IPS-18a (cell line): Measurements from ENCODE around the gene AUTS2.

ENCODE experiments used
- H3K27ac ChIP-seq: one replicate; pipeline ENCODE4 v1.5.1; 2013; ENCODE audit warnings: low read length
- H3K27me3 ChIP-seq: one replicate; pipeline ENCODE4 v1.6.1; 2013; ENCODE audit warnings: mild to moderate bottlenecking, low read length; ENCODE audit not compliant: control insufficient read depth, insufficient read depth
- H3K36me3 ChIP-seq: one replicate; pipeline ENCODE4 v1.6.1; 2013; ENCODE audit warnings: low read depth, low read length; ENCODE audit not compliant: control insufficient read depth
- H3K4me1 ChIP-seq: one replicate; pipeline ENCODE4 v1.6.1; 2013; ENCODE audit warnings: low read depth, low read length; ENCODE audit not compliant: control insufficient read depth
- H3K4me3 ChIP-seq: one replicate; pipeline ENCODE4 v1.5.1; 2013; ENCODE audit warnings: low read length
- H3K9ac ChIP-seq: one replicate; pipeline ENCODE4 v1.6.1; 2013; ENCODE audit warnings: mild to moderate bottlenecking, low read length, moderate library complexity
- H3K9me3 ChIP-seq: one replicate; pipeline ENCODE4 v1.6.1; 2013; ENCODE audit warnings: low read depth, low read length; ENCODE audit not compliant: control insufficient read depth

AUTS2 gene

DNA sequence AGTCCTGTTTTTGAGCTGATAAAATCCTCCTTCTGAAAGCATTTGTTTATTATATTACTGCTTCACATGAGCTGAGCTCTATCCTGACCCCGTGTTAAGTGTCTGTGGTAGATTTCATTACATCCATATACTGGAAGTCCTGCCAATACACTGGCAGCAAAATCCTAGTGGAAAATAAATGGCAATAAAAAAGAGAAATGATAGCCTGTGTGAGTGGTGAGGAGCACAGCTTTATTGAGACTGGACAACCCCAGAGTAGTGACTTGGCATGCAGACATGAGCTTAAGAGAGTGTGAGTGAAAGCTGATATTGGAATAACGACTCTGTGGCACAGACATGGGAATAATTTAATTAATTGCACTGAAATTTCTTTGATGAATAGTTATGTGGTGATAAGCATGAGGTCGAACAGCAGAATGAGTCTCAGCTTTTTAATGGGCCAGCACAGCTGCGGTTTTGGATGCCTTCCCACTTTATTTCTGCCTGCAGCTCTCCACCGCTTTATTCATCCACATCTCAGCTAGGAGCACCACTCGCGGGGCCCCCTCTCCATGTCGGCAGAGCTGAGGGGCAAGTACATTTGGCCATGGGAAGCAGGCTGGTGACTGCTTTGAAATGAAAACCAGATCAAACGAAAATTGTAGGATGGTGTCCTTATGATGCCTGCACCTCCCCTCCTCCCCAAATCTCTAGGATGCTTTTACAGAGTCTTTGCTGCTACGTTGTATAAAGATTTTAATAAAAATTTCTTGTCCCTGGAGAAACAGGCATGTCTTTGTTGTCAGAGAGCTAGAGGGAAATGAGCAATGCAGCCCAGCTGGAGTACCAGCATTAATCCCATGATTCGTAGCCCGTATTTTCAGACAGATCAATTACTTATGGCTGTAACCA lies 494.3 kb downstream of the AUTS2 start:
- Histone ChIP-seq H3K36me3 (no peaks in the 10 kb centered on the region), H3K4me1 (peaks cover 14% of the 10 kb centered on the region), H3K27ac (no peak overlapping the region), H3K9ac (no peak overlapping the region), H3K9me3 (no peaks in the 10 kb centered on the region), H3K4me3 (no peak overlapping the region), H3K27me3 (no peaks in the 10 kb centered on the region)

DNA sequence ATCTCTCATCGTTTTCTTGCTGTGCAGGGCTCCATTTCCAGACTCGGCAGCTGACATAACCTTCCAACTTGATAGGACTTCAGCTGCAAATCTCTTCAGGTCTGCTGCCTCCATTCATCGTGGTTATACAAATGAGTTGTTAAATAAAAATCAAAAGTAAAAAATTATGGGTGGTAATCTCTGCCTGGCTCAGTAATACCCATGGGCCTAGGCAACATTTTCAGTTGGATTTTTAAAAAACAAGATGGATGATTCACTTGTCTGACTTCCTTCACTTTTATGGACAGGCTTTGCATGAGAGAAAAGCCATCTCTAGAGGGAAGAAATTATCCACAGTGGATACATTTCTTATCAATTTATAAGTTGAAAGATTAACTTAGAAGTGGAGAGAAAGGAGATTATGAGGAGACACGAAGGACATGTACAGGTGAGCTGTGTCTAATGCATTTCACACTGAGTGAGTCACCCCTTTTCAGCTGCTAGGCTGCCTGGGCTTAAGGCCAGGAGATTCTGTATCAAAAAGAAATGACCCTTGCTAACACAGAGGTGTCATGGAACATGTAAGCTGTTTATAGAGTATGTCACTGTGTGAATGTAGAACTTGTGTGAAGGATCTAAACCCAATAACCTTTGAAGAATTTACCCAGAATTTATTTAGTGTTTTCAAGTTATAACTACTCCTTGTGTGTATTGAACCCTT lies 495.1 kb downstream of the AUTS2 start:
- Histone ChIP-seq H3K36me3 (no peaks in the 10 kb centered on the region), H3K27me3 (no peaks in the 10 kb centered on the region), H3K9ac (no peak overlapping the region), H3K4me1 (peaks cover 14% of the 10 kb centered on the region), H3K27ac (no peak overlapping the region), H3K4me3 (no peak overlapping the region), H3K9me3 (no peaks in the 10 kb centered on the region)

DNA sequence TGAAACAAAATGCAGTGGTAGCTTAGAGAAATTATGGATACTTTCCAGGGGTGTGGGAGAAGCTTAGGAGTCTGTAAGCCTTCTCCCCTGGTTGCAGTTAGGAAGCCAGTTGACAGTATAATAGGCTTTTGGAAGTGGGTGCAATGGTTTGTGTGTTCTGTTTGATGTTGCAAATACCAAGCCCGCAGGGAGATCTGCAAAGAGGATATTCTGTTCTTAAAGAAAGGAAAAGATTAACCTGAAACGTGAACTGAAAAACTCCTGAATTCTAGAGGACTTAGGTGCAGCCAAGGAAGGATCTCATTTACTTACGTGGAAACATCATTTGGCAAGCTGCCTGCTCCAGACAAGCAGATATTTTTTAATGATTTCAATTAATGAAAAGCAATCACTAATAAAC lies 496.6 kb downstream of the AUTS2 start:
- no peak overlapping the region for H3K27ac ChIP-seq
- no peaks in the 10 kb centered on the region for H3K27me3 ChIP-seq
- H3K9ac ChIP-seq = no peak overlapping the region
- H3K4me1 ChIP-seq = peaks cover 14% of the 10 kb centered on the region
- no peak overlapping the region for H3K4me3 ChIP-seq
- H3K9me3 ChIP-seq = no peaks in the 10 kb centered on the region
- no peaks in the 10 kb centered on the region for H3K36me3 ChIP-seq

DNA sequence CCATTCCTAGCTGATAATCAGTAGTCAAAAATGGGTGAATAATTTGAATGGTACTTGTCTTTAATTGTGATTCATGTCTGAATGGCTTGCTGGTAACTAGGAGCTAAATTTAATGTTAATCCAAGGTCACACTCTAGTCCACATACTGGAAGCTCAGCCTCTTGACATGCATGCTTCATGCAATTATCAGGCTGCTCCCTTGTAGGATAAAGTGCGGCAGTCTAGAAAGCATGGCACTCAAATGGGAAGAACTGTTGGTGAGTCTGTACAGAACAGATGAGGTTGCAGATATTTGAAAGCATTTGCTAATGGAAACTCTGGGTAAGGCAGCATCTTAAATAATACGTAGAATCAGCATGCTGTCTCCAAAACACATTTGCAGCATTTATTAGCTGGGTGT lies 499.4 kb downstream of the AUTS2 start:
- H3K4me1 ChIP-seq = peaks cover 14% of the 10 kb centered on the region

DNA sequence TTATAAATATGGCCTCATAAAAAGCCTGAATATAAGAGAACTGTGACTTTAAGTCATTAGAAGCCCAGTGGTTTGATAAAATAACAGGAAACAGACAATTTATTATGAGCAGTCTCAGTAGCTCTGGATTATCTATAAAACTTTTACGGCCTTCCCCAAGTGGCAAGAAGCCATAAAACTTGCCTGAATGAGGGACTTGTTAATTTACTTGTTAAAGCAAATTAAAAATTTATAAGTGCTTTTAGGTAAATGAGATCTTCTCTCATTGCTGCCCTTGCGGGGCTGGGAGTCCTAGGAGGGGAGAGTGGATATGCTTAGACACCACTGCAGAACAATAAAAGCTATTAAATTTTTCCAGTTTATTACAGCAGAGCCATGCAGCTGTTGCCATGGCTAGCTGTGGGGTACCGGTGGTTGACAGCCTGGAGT lies 499.9 kb downstream of the AUTS2 start:
- Histone ChIP-seq H3K4me3 (no peak overlapping the region), H3K36me3 (no peaks in the 10 kb centered on the region), H3K27me3 (no peaks in the 10 kb centered on the region), H3K9ac (no peak overlapping the region), H3K27ac (no peak overlapping the region), H3K4me1 (peaks cover 14% of the 10 kb centered on the region), H3K9me3 (no peaks in the 10 kb centered on the region)

More for the DNA sequence above, 499.4 kb downstream of the AUTS2 start:
- Histone ChIP-seq H3K4me3 (no peak overlapping the region), H3K36me3 (no peaks in the 10 kb centered on the region), H3K27me3 (no peaks in the 10 kb centered on the region), H3K9ac (no peak overlapping the region), H3K9me3 (no peaks in the 10 kb centered on the region), H3K27ac (no peak overlapping the region)

DNA sequence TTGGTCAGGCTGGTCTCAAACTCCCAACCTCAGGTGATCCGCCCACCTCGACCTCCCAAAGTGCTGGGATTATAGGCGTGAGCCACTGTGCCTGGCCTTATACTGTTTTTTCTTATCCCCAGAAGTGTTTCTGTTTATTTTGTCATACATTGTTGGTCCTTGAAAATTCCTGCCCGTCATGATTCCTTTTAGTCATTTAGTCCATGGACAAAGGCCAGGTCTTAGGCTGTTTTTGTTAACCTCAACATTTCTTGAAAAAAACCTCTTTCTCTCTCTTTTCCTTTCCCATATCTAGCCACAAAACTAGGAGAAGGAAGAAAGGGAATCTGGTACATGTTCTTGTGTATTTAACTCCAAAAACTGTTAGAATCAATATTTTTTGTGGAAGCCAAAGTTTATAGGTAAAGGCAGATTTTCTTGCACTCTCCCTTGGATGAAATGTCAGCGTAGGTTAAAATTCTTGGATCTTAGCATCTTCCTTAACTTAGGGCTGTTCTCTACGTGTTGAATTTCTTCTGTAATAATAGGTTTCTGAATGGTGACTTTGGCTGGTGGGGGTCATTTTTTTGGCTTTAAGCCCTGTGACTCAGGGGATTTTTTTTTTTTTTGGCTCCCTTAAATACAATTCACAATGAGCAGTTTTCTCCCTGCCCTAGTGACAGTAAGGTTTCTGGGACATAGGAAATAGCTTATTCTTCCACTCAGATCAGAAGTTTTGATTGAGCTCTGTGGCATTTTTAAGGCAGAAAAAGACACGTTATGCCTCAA lies 500.8 kb downstream of the AUTS2 start:
- Histone ChIP-seq H3K4me3 (no peak overlapping the region), H3K4me1 (peaks cover 13% of the 10 kb centered on the region), H3K9me3 (no peaks in the 10 kb centered on the region), H3K9ac (no peak overlapping the region), H3K27me3 (no peaks in the 10 kb centered on the region), H3K36me3 (no peaks in the 10 kb centered on the region), H3K27ac (no peak overlapping the region)

DNA sequence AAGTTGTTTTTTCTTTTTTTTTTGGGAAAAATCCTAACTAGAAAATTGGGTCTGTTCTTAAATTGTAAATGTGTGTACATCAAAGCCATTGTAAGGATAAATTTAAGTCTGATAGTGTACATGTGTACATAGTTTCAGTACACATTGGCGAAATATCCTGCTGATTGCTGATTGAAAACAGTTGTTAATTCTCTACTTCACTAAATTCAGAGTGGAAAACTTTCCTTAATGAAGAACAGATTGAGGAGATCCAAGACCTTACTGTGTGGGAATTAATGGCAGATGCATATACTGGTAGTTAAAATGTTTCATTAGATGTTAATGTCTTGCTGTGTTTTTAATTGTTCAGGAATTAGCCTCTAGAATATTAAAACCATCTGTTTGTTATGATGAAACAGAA lies 506.0 kb downstream of the AUTS2 start:
- Histone ChIP-seq H3K9ac (no peak overlapping the region), H3K36me3 (no peaks in the 10 kb centered on the region), H3K27ac (no peak overlapping the region), H3K9me3 (no peaks in the 10 kb centered on the region), H3K27me3 (no peaks in the 10 kb centered on the region), H3K4me3 (no peak overlapping the region), H3K4me1 (no peaks in the 10 kb centered on the region)

DNA sequence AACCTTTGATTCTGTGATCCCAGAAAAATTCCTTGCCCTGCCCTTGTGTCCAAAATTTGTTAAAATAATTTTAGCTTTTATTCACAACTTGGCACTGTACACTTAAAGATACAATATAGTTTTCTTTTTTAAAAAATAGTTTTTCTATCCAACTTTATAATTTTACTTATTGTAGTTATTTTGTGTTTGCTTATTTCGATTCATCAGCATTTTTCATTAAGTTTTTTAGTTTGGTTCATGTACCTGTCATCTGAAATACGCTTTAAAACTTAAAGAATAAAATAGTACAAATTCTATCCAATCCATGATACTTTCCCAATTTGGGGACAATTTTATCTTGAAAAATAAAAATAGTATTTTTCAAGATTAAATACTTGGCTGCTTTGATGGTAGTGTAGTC lies 514.8 kb downstream of the AUTS2 start:
- Histone ChIP-seq H3K9me3 (no peaks in the 10 kb centered on the region), H3K4me3 (no peak overlapping the region), H3K4me1 (peaks cover 12% of the 10 kb centered on the region), H3K27me3 (no peaks in the 10 kb centered on the region), H3K9ac (no peak overlapping the region), H3K27ac (no peak overlapping the region), H3K36me3 (no peaks in the 10 kb centered on the region)

DNA sequence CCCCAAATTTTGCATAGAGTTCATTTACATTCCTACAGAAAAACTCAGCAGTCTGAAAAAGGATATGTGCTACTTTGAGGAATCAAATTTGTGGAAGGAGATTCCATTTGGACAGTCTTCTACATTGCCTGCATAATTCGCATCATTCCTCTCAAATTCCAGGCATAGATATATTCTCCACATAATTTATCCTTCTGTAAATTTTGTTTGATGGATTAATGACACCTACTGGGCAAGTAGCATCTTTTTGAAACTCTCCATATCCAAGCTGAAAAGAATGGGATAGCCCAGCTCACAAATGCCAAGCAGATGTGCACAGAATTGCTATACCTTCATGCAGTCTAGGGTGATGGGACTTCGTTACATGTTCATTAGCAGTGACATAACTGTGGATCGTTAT lies 515.3 kb downstream of the AUTS2 start:
- no peak overlapping the region for H3K27ac ChIP-seq
- H3K27me3 ChIP-seq = no peaks in the 10 kb centered on the region
- H3K9ac ChIP-seq = no peak overlapping the region
- no peak overlapping the region for H3K4me3 ChIP-seq
- no peaks in the 10 kb centered on the region for H3K9me3 ChIP-seq
- no peaks in the 10 kb centered on the region for H3K36me3 ChIP-seq
- peaks cover 12% of the 10 kb centered on the region for H3K4me1 ChIP-seq

DNA sequence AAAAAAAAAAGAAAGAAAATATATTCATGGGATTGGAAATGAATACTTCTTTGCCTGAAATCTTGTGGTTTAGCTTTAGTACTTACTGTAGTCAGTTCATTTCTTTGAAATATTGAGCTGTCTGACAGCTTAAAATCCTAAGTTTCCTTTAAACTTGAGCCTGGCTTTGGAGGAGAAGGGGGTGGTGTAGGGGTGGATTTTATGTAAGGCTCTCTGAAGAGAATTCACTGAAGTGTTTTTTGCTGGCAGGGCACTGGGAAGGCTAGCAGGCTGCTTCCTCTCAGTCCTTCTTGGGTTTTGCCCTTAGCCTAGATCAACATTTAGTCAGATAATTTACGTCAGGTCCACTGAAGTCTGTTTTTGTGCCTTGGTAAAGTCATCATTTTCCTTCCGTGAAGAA lies 516.5 kb downstream of the AUTS2 start:
- Histone ChIP-seq H3K4me3 (no peak overlapping the region), H3K27me3 (no peaks in the 10 kb centered on the region), H3K4me1 (peaks cover 12% of the 10 kb centered on the region), H3K36me3 (no peaks in the 10 kb centered on the region), H3K9me3 (no peaks in the 10 kb centered on the region), H3K9ac (no peak overlapping the region), H3K27ac (no peak overlapping the region)

DNA sequence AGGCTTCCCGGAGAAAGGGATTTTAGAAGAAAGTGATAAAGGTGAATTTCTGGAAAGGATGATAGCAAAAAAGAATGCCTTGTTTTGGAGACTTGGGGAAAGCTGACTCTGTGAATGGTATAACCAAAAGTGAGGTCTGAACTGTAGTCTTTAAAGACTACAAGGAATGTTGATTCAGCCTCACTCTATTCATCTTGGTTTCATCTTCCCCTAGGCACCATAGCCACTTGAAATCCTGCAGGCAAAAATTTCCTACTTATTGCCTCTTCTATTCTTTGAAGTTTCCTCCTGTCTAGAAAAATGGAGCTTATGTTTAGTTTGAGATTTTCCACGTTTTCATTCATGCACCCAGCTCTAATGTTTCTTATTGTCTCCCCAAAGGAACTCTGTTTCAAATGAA lies 518.0 kb downstream of the AUTS2 start:
- no peak overlapping the region for H3K4me3 ChIP-seq

More for the DNA sequence above, 518.0 kb downstream of the AUTS2 start:
- peaks cover 12% of the 10 kb centered on the region for H3K4me1 ChIP-seq
- no peaks in the 10 kb centered on the region for H3K36me3 ChIP-seq
- no peak overlapping the region for H3K9ac ChIP-seq
- no peaks in the 10 kb centered on the region for H3K9me3 ChIP-seq
- H3K27me3 ChIP-seq = no peaks in the 10 kb centered on the region
- no peak overlapping the region for H3K27ac ChIP-seq
